ENCODE results near the gene HCN3.

DNA sequence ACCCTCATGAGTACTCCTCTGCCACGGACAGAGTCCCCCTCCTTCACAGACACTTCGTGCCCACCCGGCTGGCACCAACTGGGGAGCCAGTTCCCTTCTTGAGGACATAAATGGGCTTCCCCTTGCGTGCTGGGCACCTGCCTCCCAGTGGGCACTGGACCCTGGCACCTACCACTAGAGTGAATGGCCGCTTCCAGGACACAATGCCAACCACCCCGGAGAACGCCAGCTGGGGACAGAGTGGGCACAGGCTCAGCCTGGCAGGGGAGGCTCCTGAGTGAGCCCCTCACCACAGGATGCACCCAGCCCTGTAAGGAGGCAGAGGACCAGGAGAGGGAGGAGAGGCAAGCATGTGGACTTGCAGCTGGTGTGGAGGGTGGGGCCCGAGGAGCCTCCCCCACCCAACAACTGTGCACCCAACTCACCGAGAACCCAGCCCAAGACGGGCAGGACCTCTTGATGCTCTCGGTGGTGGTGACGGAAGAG lies 23.0 kb upstream of the HCN3 start:
- TF ChIP-seq, protein P1, sequence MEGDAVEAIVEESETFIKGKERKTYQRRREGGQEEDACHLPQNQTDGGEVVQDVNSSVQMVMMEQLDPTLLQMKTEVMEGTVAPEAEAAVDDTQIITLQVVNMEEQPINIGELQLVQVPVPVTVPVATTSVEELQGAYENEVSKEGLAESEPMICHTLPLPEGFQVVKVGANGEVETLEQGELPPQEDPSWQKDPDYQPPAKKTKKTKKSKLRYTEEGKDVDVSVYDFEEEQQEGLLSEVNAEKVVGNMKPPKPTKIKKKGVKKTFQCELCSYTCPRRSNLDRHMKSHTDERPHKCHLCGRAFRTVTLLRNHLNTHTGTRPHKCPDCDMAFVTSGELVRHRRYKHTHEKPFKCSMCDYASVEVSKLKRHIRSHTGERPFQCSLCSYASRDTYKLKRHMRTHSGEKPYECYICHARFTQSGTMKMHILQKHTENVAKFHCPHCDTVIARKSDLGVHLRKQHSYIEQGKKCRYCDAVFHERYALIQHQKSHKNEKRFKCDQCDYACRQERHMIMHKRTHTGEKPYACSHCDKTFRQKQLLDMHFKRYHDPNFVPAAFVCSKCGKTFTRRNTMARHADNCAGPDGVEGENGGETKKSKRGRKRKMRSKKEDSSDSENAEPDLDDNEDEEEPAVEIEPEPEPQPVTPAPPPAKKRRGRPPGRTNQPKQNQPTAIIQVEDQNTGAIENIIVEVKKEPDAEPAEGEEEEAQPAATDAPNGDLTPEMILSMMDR (tag by site-specific recombination; IDR thresholded peaks at IDR 0.05) = no peak; the same call in 1 of the 2 replicates
- TF ChIP-seq, protein P2, sequence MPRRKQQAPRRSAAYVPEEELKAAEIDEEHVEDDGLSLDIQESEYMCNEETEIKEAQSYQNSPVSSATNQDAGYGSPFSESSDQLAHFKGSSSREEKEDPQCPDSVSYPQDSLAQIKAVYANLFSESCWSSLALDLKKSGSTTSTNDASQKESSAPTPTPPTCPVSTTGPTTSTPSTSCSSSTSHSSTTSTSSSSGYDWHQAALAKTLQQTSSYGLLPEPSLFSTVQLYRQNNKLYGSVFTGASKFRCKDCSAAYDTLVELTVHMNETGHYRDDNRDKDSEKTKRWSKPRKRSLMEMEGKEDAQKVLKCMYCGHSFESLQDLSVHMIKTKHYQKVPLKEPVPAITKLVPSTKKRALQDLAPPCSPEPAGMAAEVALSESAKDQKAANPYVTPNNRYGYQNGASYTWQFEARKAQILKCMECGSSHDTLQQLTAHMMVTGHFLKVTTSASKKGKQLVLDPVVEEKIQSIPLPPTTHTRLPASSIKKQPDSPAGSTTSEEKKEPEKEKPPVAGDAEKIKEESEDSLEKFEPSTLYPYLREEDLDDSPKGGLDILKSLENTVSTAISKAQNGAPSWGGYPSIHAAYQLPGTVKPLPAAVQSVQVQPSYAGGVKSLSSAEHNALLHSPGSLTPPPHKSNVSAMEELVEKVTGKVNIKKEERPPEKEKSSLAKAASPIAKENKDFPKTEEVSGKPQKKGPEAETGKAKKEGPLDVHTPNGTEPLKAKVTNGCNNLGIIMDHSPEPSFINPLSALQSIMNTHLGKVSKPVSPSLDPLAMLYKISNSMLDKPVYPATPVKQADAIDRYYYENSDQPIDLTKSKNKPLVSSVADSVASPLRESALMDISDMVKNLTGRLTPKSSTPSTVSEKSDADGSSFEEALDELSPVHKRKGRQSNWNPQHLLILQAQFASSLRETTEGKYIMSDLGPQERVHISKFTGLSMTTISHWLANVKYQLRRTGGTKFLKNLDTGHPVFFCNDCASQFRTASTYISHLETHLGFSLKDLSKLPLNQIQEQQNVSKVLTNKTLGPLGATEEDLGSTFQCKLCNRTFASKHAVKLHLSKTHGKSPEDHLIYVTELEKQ (tag by site-specific recombination; IDR thresholded peaks at IDR 0.05; ENCODE audit: borderline replicate concordance) = no peak
- TF ChIP-seq ZNF621 (tag by site-specific recombination; IDR thresholded peaks at IDR 0.05) (no peak), ZNF629 (tag by site-specific recombination; IDR thresholded peaks at IDR 0.05) (no peak), ZNF391 (tag by site-specific recombination; IDR thresholded peaks at IDR 0.05; ENCODE audit: borderline replicate concordance, low read depth) (no peak), ZIC2 (tag by site-specific recombination; IDR thresholded peaks at IDR 0.05) (peak; percentile 23)

Data from HEK293 (cell line).